Naive thymus-derived CD4-positive, alpha-beta T cell (primary cell): ENCODE data around the gene GRM5. TPM values are rescaled to one million over a fixed set of nuclear protein-coding genes. Genes with fewer than 3 reads are reported as not detected.
"Not testable (repeated sequence)": the region's sequence is repeated elsewhere in the genome, so short reads cannot be mapped to it uniquely, and the experiment has no call there.

Experiments used
- ATAC-seq: fragments of 150-1000 bp; cut with Tn5 transposase; 2 replicates; pipeline ENCODE4 v1.10.0; 2021; ENCODE audit warnings: mild to moderate bottlenecking, moderate library complexity
- CTCF ChIA-PET: fragments of 350-600 bp; sonication (Branson Sonifier 250); formaldehyde crosslinking; loops from one replicate; lab custom pipeline; 2021; ENCODE audit warnings: antibody characterized with exemption; lab: Charles Lee
- POLR2A ChIA-PET: fragments of 350-600 bp; sonication (Branson Sonifier 250); formaldehyde crosslinking; loops from one replicate; lab custom pipeline; 2021; ENCODE audit warnings: antibody characterized with exemption, inconsistent platforms; lab: Charles Lee
- DNase-seq, 9 donors: peaks; one replicate each; pipeline versions ENCODE4 v3.0.0 to v3.0.0-alpha.2; 2020 to 2022; ENCODE audit warnings: mixed read lengths in 1 of 9
- H3K27ac ChIP-seq: one replicate; pipeline ENCODE4 v1.7.0; 2013; ENCODE audit warnings: mild to moderate bottlenecking, low read depth, low read length, moderate library complexity
- H3K27me3 ChIP-seq, 2 donors: one replicate each; pipeline ENCODE4 v1.7.0; 2013; ENCODE audit warnings: low read length in 2 of 2, mild to moderate bottlenecking in 2 of 2, moderate library complexity in 2 of 2; ENCODE audit not compliant: control insufficient read depth in 2 of 2, insufficient read depth in 2 of 2
- H3K36me3 ChIP-seq, 3 experiments: 1 replicate in 2 of 3; 2 replicates in 1 of 3; pipeline ENCODE4 v1.7.0; 2013; ENCODE audit warnings: low read length in 3 of 3, mild to moderate bottlenecking in 3 of 3, moderate library complexity in 1 of 3; ENCODE audit not compliant: insufficient read depth in 3 of 3, control insufficient read depth in 2 of 3
- H3K4me1 ChIP-seq, 2 donors: one replicate each; pipeline ENCODE4 v1.7.0; 2013; ENCODE audit warnings: low read length in 2 of 2, mild to moderate bottlenecking in 2 of 2, moderate library complexity in 1 of 2; ENCODE audit not compliant: control insufficient read depth in 2 of 2, insufficient read depth in 2 of 2
- H3K4me3 ChIP-seq: 2 replicates; pipeline ENCODE4 v1.7.0; 2013; ENCODE audit warnings: mild to moderate bottlenecking, low read length
- H3K9me3 ChIP-seq, 3 experiments: 1 replicate in 2 of 3; 2 replicates in 1 of 3; pipeline ENCODE4 v1.7.0; 2013; ENCODE audit warnings: low read length in 3 of 3; ENCODE audit not compliant: control insufficient read depth in 2 of 3
- H3K27ac Mint-ChIP-seq, 9 donors: one replicate each; pipeline ENCODE4 v1.8.0; 2020 to 2022; ENCODE audit warnings: mixed read lengths in 9 of 9, mild to moderate bottlenecking in 8 of 9, moderate library complexity in 5 of 9, inconsistent platforms in 2 of 9
- H3K27me3 Mint-ChIP-seq, 5 donors: one replicate each; pipeline ENCODE4 v1.8.0; 2021 to 2022; ENCODE audit warnings: mixed read lengths in 5 of 5, mild to moderate bottlenecking in 1 of 5
- H3K36me3 Mint-ChIP-seq, 5 donors: one replicate each; pipeline ENCODE4 v1.8.0; 2020 to 2022; ENCODE audit warnings: mixed read lengths in 5 of 5, mild to moderate bottlenecking in 3 of 5, inconsistent platforms in 1 of 5
- H3K4me1 Mint-ChIP-seq, 7 donors: one replicate each; pipeline ENCODE4 v1.8.0; 2020 to 2022; ENCODE audit warnings: mixed read lengths in 7 of 7, mild to moderate bottlenecking in 3 of 7, inconsistent platforms in 1 of 7
- H3K4me3 Mint-ChIP-seq, 10 donors: one replicate each; pipeline ENCODE4 v1.8.0; 2020 to 2022; ENCODE audit warnings: mild to moderate bottlenecking in 10 of 10, mixed read lengths in 10 of 10, moderate library complexity in 6 of 10, inconsistent platforms in 2 of 10
- H3K9me3 Mint-ChIP-seq, 11 donors: one replicate each; pipeline ENCODE4 v1.8.0; 2020 to 2022; ENCODE audit warnings: mixed read lengths in 11 of 11, mild to moderate bottlenecking in 4 of 11, inconsistent platforms in 1 of 11, moderate library complexity in 1 of 11
- intact Hi-C, 2 donors: fragments of 100-400 bp; cut with micrococcal nuclease; formaldehyde crosslinking; loops; one replicate each; pipeline ENCODE4 v1.15.1; 2023
- polyA plus RNA-seq, 2 donors: library from polyadenylated mRNA; unstranded; fragments of 300-500 nt; fragmentation: Illumina TruSeq; gene quantifications; one replicate each; pipeline ENCODE4 v1.2.3, GENCODE V29; 2021
- total RNA-seq, 6 experiments: library from RNA in 5 of 6; stranded (reverse) in 5 of 6; gene quantifications; 1 replicate in 5 of 6; 2 replicates in 1 of 6; pipeline ENCODE4 v1.2.3 and lab custom pipeline; 2021 to 2026

GRM5 gene
- total and polyA plus RNA-seq, 7 experiments from 2014 or later = not detected

GRCh38 chr11:88979641-88980040 lies 86.1 kb downstream of the GRM5 start:
- Mint-ChIP-seq H3K9me3 (no peaks in the 10 kb centered on the region), H3K27ac (no peak overlapping the region), H3K27me3 (no peaks in the 10 kb centered on the region), H3K4me1 (no peaks in the 10 kb centered on the region), H3K4me3 (no peak overlapping the region), H3K36me3 (no peaks in the 10 kb centered on the region)
- Histone ChIP-seq H3K36me3 (no peaks in the 10 kb centered on the region), H3K27me3 (no peaks in the 10 kb centered on the region), H3K9me3 (no peaks in the 10 kb centered on the region), H3K4me1 (no peaks in the 10 kb centered on the region), H3K27ac (no peak overlapping the region), H3K4me3 (no peak overlapping the region)
- CTCF ChIA-PET = no interaction called here
- POLR2A ChIA-PET = no interaction called here
- no peak for ATAC-seq
- intact Hi-C loops = no loop called here
- no peak for DNase-seq

DNA sequence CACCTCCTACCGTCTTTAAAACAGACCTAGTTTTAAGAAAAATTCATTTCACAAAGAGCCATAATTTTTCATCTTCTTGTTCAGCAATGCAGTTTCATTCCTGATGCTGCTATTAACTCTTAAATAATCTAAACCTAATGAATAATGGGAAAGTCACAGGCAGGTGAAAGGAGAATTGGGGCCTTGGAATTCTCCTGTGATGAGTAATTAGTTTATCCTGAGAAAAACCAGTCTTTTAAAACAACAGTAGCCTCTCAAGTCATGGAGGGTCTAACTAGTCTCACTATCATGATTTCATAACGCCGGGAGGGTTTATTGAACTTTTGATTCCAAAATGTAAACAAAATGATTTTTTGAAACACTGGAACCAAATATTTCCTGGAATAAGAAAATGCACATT lies 86.8 kb downstream of the GRM5 start:
- CTCF ChIA-PET, DNase-seq, H3K4me3 Mint-ChIP-seq, H3K4me1 Mint-ChIP-seq, H3K4me1 ChIP-seq, H3K9me3 Mint-ChIP-seq, H3K4me3 ChIP-seq, H3K27me3 ChIP-seq, intact Hi-C loops, ATAC-seq, H3K27ac ChIP-seq, H3K36me3 Mint-ChIP-seq, H3K27me3 Mint-ChIP-seq, H3K36me3 ChIP-seq, H3K9me3 ChIP-seq, H3K27ac Mint-ChIP-seq: not testable (repeated sequence)
- POLR2A ChIA-PET = interaction anchor here (0.6 kb wide), 1 partner anchor 143 kb away, joined by 4 read pairs; no protein-coding TSS in a partner anchor

GRCh38 chr11:88975441-88975840 lies 90.3 kb downstream of the GRM5 start:
- H3K4me3 Mint-ChIP-seq, H3K27me3 ChIP-seq, H3K9me3 Mint-ChIP-seq, H3K36me3 Mint-ChIP-seq, H3K4me1 ChIP-seq, intact Hi-C loops, H3K9me3 ChIP-seq, H3K27me3 Mint-ChIP-seq, DNase-seq, H3K36me3 ChIP-seq, H3K27ac ChIP-seq, ATAC-seq, POLR2A ChIA-PET, H3K4me1 Mint-ChIP-seq, H3K27ac Mint-ChIP-seq, CTCF ChIA-PET, H3K4me3 ChIP-seq: not testable (repeated sequence)

- Histone ChIP-seq H3K4me3 (no peak overlapping the region), H3K27me3 (no peaks in the 10 kb centered on the region), H3K9me3 (no peaks in the 10 kb centered on the region), H3K4me1 (no peaks in the 10 kb centered on the region), H3K36me3 (no peaks in the 10 kb centered on the region), H3K27ac (no peak overlapping the region)
- H3K36me3 Mint-ChIP-seq = no peaks in the 10 kb centered on the region
- ChIA-PET CTCF (no interaction called here), POLR2A (no interaction called here)
- H3K9me3 Mint-ChIP-seq = peaks cover 0 to 5% (median 0%) of the 10 kb centered on the region in 11 donors
- no peaks in the 10 kb centered on the region for H3K4me1 Mint-ChIP-seq
- no peak overlapping the region for H3K4me3 Mint-ChIP-seq
- ATAC-seq = no peak
- H3K27ac Mint-ChIP-seq = no peak overlapping the region
- no peak for DNase-seq
- no peaks in the 10 kb centered on the region for H3K27me3 Mint-ChIP-seq
- intact Hi-C loops = no loop called here
Observed at GRCh38 chr11:88972210-88972609, 93.6 kb downstream of the GRM5 start.

- H3K36me3 Mint-ChIP-seq, H3K4me1 Mint-ChIP-seq, H3K9me3 ChIP-seq, ATAC-seq, H3K27me3 Mint-ChIP-seq, H3K27me3 ChIP-seq, DNase-seq, H3K4me3 ChIP-seq, POLR2A ChIA-PET, intact Hi-C loops, H3K27ac ChIP-seq, H3K4me3 Mint-ChIP-seq, H3K27ac Mint-ChIP-seq, H3K9me3 Mint-ChIP-seq, H3K4me1 ChIP-seq, H3K36me3 ChIP-seq: not testable (repeated sequence)
- CTCF ChIA-PET = interaction anchor here (0.6 kb wide), 1 partner anchor 21 kb away, joined by 3 read pairs; no protein-coding TSS in a partner anchor
Observed at GRCh38 chr11:88961621-88962020, 104.2 kb downstream of the GRM5 start.

- H3K4me3 Mint-ChIP-seq, H3K4me1 Mint-ChIP-seq, CTCF ChIA-PET, H3K4me3 ChIP-seq, H3K4me1 ChIP-seq, ATAC-seq, H3K9me3 Mint-ChIP-seq, H3K36me3 Mint-ChIP-seq, POLR2A ChIA-PET, H3K27ac ChIP-seq, H3K27ac Mint-ChIP-seq, H3K36me3 ChIP-seq, H3K9me3 ChIP-seq, H3K27me3 ChIP-seq, H3K27me3 Mint-ChIP-seq, DNase-seq, intact Hi-C loops: not testable (repeated sequence)
Observed at GRCh38 chr11:88959857-88960256, 105.9 kb downstream of the GRM5 start.

DNA sequence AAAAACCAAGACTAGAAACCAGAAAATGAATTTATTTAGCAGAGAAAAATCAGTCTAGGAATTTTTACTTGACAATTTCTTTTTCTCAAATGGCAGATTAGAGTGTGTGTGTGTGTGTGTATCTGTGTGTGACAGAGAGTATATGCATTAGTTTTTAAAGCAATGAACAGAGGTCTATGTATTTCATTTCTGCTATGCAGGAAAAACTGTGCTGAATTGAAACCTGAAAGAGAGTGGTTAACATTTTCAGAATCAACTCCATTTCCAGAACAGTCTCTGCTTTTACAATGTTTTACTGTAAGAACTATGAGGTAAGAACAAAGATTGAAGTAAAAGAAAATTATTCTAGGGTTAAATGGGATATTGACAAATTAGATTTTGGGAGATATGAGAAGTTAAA lies 114.8 kb downstream of the GRM5 start:
- ChIA-PET CTCF (no interaction called here), POLR2A (no interaction called here)
- H3K9me3 Mint-ChIP-seq = peaks cover 0 to 1% (median 0%) of the 10 kb centered on the region in 11 donors
- no peaks in the 10 kb centered on the region for H3K27me3 ChIP-seq
- no peak overlapping the region for H3K4me3 Mint-ChIP-seq
- H3K4me3 ChIP-seq = no peak overlapping the region
- no peak overlapping the region for H3K27ac Mint-ChIP-seq
- no peak for DNase-seq
- intact Hi-C loops = no loop called here
- no peak for ATAC-seq
- H3K27me3 Mint-ChIP-seq = peaks cover 0 to 4% (median 0%) of the 10 kb centered on the region in 5 donors
- no peak overlapping the region for H3K27ac ChIP-seq
- no peaks in the 10 kb centered on the region for H3K4me1 Mint-ChIP-seq
- H3K4me1 ChIP-seq = no peaks in the 10 kb centered on the region
- H3K36me3 ChIP-seq = no peaks in the 10 kb centered on the region
- no peaks in the 10 kb centered on the region for H3K9me3 ChIP-seq
- no peaks in the 10 kb centered on the region for H3K36me3 Mint-ChIP-seq
